ENCODE measurements around the gene BCL2L1. TPM values are rescaled to one million over a fixed set of nuclear protein-coding genes. Genes with fewer than 3 reads are reported as not detected.

BCL2L1 gene
- polyA plus RNA-seq, 3 donors from 2014 or later = 30.9 to 60.4 (median 39.3) TPM

DNA sequence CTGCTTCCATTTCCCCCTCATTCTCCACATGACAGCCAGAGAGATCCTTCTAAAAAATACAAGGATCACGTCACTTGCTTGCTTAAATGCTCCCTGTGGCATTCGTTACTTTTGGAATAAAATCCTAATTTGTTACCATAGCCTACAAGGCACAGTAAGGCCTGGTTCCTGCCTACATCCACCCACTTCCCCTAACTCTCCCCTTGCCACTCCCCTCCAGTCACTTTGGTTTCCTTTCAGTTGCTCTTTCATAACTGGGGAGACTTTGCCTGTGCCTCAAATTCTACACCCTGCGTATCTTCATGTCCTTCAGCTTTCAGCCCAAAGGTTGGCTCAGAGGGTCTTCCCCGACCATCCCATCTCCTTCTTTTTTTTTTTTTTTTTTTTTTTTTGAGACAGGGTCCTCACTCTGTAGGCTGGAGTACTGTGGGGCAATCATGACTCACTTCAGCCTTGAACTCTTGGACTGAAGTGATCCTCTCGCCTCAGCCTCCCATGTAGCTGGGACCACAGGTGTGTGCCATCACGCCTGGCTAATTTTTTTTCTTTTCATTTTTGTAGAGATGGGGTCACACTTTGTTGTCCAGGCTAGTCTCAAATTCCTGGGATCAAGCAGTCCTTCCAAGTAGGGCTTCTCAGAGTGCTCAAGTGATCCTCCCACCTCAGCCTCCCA, 105.1 kb downstream of the BCL2L1 start:
- H3K9me3 Mint-ChIP-seq = no peaks in the 10 kb centered on the region
- H3K4me1 Mint-ChIP-seq = peaks cover 0 to 1% of the 10 kb centered on the region in 2 donors
- no peak overlapping the region for H3K27ac Mint-ChIP-seq
- H3K4me3 Mint-ChIP-seq = no peak overlapping the region
- no peak for DNase-seq
- H3K36me3 Mint-ChIP-seq = no peaks in the 10 kb centered on the region
- H3K27me3 Mint-ChIP-seq (ENCODE audit: low read depth in 3 of 3) = peaks cover 4 to 10% (median 7%) of the 10 kb centered on the region in 3 donors

DNA sequence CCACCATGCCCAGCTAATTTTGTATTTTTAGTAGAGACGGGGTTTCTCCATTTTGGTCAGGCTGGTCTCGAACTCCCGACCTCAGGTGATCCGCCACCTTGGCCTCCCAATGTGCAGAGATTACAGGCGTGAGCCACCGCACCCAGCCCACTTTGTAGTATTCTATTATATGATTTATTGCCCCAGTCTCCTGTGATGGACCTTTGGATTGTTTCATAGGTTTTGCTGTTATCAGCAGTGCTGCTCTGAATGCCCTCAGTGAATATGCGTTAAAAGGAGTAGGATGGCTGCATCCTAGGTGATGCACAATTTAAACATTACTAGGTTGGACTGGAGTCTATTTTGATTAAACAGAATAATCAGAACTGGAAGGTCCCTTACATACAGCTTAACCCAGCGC, 107.3 kb downstream of the BCL2L1 start:
- DNase-seq = no peak
- H3K9me3 Mint-ChIP-seq = no peaks in the 10 kb centered on the region
- H3K27ac Mint-ChIP-seq = no peak overlapping the region
- H3K4me1 Mint-ChIP-seq = peaks cover 0 to 1% of the 10 kb centered on the region in 2 donors
- H3K4me3 Mint-ChIP-seq = no peak overlapping the region
- H3K27me3 Mint-ChIP-seq (ENCODE audit: low read depth in 3 of 3) = peaks cover 6 to 10% (median 6%) of the 10 kb centered on the region in 3 donors
- no peaks in the 10 kb centered on the region for H3K36me3 Mint-ChIP-seq

Other genes with a start within 250 kb of the BCL2L1 start
- not detected for gene DEFB124, start 247.7 kb downstream of the BCL2L1 start, polyA plus RNA-seq
- not detected for gene REM1, start 247.6 kb downstream of the BCL2L1 start, polyA plus RNA-seq
- gene HM13, start 208.4 kb downstream of the BCL2L1 start, polyA plus RNA-seq = 100 to 1,000 TPM; 112 to 167 (median 152) TPM
- gene ID1, start 117.6 kb downstream of the BCL2L1 start, polyA plus RNA-seq = 1 to 10 TPM; 1.4 to 4.2 (median 1.9) TPM
- not detected for gene COX4I2, start 85.0 kb downstream of the BCL2L1 start, polyA plus RNA-seq
- gene TPX2, start 16.4 kb upstream of the BCL2L1 start, polyA plus RNA-seq = 1 to 10 TPM; 1.2 to 3.0 (median 1.8) TPM
- not detected for gene MYLK2, start 96.5 kb upstream of the BCL2L1 start, polyA plus RNA-seq
- not detected for gene FOXS1, start 122.7 kb upstream of the BCL2L1 start, polyA plus RNA-seq
- not detected for gene DUSP15, start 147.7 kb upstream of the BCL2L1 start, polyA plus RNA-seq
- gene TTLL9, start 147.8 kb upstream of the BCL2L1 start, polyA plus RNA-seq = under 1 TPM in 1 of 3 donors, not detected in 2; 0.37 TPM
- gene PDRG1, start 229.2 kb upstream of the BCL2L1 start, polyA plus RNA-seq = 10 to 100 TPM; 11.9 to 26.0 (median 18.6) TPM
- gene XKR7, start 245.3 kb upstream of the BCL2L1 start, polyA plus RNA-seq = not detected